ENCODE results near the gene GOLGA6A. TPM values are rescaled to one million over a fixed set of nuclear protein-coding genes. Genes with fewer than 3 reads are reported as not detected.

Gene GOLGA6A
- total RNA-seq, 1 donor from 2014 or later, result not detected

DNA sequence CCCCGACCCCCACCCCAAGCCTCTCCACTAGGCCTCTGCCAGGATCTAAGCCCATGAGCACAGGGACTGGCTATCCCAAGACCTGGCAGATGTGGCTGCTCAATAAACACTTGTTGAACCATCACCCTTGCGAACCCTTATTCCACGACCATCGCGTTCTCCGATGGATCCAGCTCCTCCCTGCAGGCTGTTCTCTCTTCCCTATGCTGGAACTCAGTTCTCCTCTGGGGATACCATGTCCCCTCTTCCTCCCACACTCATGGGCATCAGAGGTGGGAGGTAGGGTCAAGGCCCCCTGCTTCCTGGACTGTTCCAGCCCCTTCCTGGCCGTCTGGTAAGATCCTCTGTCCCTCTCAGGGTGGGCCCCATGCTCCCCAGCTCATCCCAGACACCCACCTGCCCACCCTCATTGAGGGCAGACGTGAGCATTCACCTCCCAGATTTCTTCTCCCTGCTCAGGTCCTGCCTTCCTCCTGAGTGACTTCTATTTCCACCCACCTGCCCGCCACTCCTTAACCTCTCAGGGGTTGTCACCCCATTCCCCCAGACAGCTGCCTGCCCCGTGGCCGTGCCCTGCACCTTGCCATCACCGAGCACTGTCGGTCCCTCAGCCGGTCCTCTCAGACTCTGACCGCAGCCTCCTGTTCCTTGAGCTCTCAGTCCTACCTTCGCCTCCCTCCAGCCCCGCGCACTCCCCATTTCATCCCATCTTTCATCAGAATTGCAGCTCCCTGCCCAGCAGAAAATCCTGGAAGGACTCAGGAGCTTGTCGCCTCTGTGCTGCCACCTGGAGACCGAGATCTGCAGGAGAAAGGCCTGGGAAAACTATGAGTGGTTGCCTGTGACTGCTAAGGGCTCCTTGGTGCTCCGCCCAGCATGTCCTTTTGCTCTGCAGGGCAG is 45.8 kb downstream of the GOLGA6A start:
- peak; percentile 61 for DNase-seq (ENCODE audit: low spot score)

DNA sequence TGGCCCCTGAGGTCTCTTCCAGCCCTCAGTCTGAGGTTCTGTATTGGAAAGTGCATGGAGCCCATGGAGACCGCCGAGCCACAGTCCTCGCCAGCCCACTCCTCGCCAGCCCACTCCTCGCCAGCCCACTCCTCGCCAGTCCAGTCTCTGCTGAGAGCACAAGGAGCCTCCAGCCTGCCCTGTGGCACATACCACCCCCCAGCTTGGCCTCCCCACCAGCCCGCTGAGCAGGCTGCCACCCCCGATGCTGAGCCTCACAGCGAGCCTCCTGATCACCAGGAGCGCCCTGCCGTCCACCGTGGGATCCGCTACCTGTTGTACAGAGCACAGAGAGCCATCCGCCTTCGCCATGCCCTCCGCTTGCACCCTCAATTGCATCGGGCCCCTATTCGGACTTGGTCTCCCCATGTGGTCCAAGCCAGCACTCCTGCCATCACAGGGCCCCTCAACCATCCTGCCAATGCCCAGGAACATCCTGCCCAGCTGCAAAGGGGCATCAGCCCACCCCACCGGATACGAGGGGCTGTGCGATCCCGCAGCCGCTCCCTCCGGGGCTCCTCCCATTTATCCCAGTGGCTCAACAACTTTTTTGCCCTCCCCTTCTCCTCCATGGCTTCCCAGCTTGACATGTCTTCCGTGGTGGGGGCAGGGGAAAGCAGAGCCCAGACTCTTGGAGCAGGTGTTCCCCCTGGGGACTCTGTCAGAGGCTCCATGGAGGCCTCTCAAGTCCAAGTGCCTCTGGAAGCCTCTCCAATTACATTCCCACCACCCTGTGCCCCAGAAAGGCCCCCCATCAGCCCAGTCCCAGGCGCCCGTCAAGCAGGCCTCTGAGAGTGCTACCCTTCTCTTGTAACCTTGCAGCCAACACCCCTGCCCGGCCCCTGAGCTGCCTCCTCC is 47.0 kb downstream of the GOLGA6A start:
- no peak for DNase-seq (ENCODE audit: low spot score)

- no peak for DNase-seq (ENCODE audit: low spot score)
Measured at GRCh38 chr15:74034206-74034755, 48.1 kb downstream of the GOLGA6A start.

- DNase-seq (ENCODE audit: low spot score), result no peak
Measured at GRCh38 chr15:74032606-74033561, 49.5 kb downstream of the GOLGA6A start.

- DNase-seq (ENCODE audit: low spot score), result no peak
Measured at GRCh38 chr15:74032046-74032445, 50.3 kb downstream of the GOLGA6A start.

DNA sequence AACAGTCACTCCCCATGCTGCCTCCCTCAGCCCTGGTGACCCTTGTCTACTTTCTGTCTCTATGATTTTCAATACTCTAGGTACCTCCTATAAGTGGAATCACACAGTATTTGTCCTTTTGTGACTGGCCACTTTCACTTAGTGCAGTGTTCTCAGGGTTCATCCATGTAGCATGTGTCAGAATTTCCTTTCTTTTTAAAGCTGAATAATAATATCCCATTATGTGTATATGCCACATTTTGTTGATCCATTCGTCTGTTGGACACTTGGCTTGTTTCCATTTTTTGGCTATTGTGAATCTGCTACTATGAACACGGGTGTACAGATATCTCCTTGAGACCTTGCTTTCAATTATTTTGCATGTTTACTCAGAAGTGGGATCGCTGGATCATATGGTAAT is 53.7 kb downstream of the GOLGA6A start:
- no peak for DNase-seq (ENCODE audit: low spot score)

GRCh38 chr15:74027688-74028087 is 54.7 kb downstream of the GOLGA6A start:
- no peak for DNase-seq (ENCODE audit: low spot score)

DNA sequence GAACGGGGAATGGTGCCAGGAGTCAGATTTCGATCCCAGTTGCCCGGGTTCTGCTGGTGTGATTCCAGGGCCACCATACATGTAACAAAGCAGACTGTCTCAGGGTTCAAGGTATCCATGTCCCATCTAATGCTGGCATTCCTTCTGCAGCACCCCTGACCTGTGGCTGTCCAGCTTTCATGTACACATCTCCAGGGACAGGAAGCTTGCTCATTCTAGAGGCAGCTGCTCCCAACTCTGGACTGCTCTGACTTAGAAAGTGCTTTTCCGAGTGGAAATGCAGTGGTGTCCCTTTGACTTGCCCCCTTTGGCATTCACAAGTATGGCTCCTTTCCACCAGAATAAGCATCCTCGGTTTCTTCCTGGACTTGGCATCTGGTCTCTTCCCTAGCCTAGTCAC is 56.9 kb downstream of the GOLGA6A start:
- DNase-seq (ENCODE audit: low spot score), result no peak

GRCh38 chr15:74024687-74025086 is 57.7 kb downstream of the GOLGA6A start:
- DNase-seq (ENCODE audit: low spot score), result no peak

DNA sequence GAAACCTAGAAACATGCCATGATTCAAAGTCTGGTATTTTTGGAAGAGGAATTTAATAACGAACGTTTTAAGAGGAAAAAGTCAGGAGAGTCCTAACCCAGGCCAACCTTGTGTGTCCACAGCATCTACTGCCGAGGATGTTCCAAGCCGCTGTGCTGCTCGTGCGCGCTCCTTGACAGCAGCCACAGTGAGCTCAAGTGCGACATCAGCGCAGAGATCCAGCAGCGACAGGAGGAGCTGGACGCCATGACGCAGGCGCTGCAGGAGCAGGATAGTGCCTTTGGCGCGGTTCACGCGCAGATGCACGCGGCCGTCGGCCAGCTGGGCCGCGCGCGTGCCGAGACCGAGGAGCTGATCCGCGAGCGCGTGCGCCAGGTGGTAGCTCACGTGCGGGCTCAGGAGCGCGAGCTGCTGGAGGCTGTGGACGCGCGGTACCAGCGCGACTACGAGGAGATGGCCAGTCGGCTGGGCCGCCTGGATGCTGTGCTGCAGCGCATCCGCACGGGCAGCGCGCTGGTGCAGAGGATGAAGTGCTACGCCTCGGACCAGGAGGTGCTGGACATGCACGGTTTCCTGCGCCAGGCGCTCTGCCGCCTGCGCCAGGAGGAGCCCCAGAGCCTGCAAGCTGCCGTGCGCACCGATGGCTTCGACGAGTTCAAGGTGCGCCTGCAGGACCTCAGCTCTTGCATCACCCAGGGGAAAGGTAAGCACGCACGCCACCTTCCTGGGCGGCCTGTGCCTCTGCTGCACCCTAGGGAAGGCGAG is 59.5 kb downstream of the GOLGA6A start:
- DNase-seq (ENCODE audit: low spot score), result no peak

Other genes with a start within 250 kb of the GOLGA6A start
- gene TBC1D21, start 209.0 kb downstream of the GOLGA6A start, total RNA-seq, result not detected
- 20.2 TPM for gene LOXL1, start 156.1 kb downstream of the GOLGA6A start, total RNA-seq
- 20.3 TPM for gene STOML1, start 90.3 kb downstream of the GOLGA6A start, total RNA-seq
- gene PML, start 87.8 kb downstream of the GOLGA6A start, total RNA-seq, result 59.6 TPM
- 1.8 TPM for gene ISLR2, start 48.0 kb upstream of the GOLGA6A start, total RNA-seq
- 53.0 TPM for gene ISLR, start 91.2 kb upstream of the GOLGA6A start, total RNA-seq
- gene STRA6, start 120.2 kb upstream of the GOLGA6A start, total RNA-seq, result 0.75 TPM
- 1.0 TPM for gene CCDC33, start 153.8 kb upstream of the GOLGA6A start, total RNA-seq